ENCODE measurements around the gene SH3TC1. TPM values are rescaled to one million over a fixed set of nuclear protein-coding genes. Genes with fewer than 3 reads are reported as not detected.
A peak's percentile ranks its signal among the peaks of the same experiment; 100 is the strongest.

Gene SH3TC1
- total RNA-seq, 6 donors from 2014 or later, result 34.1 to 193 (median 81.4) TPM

- peak overlapping the region in 1 of 4 donors; percentile 2 for H3K27ac ChIP-seq
- DNase-seq (no peak), ATAC-seq (ENCODE audit: low FRiP score in 2 of 2) (no peak)
- no peak for TF ChIP-seq POLR2A (IDR thresholded peaks at IDR 0.05)
- TF ChIP-seq POLR2AphosphoS5 (IDR thresholded peaks at IDR 0.05), result no peak
- TF ChIP-seq EP300 (IDR thresholded peaks at IDR 0.05), result no peak
- TF ChIP-seq CTCF (IDR thresholded peaks at IDR 0.05), result no peak
- H3K36me3 ChIP-seq, result no peaks in the 10 kb centered on the region
- H3K4me1 ChIP-seq, result peaks cover 50 to 65% (median 63%) of the 10 kb centered on the region in 4 donors
- WGBS, 2 donors, result 71 to 78% methylated on average over 18 to 19 of the region's 19 CpGs
- H3K27me3 ChIP-seq, result no peaks in the 10 kb centered on the region
- no peak overlapping the region for H3K4me3 ChIP-seq
- H3K9me3 ChIP-seq, result no peaks in the 10 kb centered on the region
Measured at GRCh38 chr4:8194306-8195242, 4.5 kb upstream of the SH3TC1 start.

- H3K9me3 ChIP-seq, result no peaks in the 10 kb centered on the region
- no peaks in the 10 kb centered on the region for H3K27me3 ChIP-seq
- peaks cover 50 to 65% (median 63%) of the 10 kb centered on the region in 4 donors for H3K4me1 ChIP-seq
- ATAC-seq (ENCODE audit: low FRiP score in 2 of 2) (no peak), DNase-seq (no peak)
- no peaks in the 10 kb centered on the region for H3K36me3 ChIP-seq
- no peak for TF ChIP-seq CTCF (IDR thresholded peaks at IDR 0.05)
- no peak for TF ChIP-seq POLR2A (IDR thresholded peaks at IDR 0.05)
- TF ChIP-seq POLR2AphosphoS5 (IDR thresholded peaks at IDR 0.05), result no peak
- TF ChIP-seq EP300 (IDR thresholded peaks at IDR 0.05), result no peak
- 43 to 77% methylated on average over 4 to 6 of the region's 7 CpGs for WGBS, 2 donors
- H3K27ac ChIP-seq, result no peak overlapping the region
- no peak overlapping the region for H3K4me3 ChIP-seq
Measured at GRCh38 chr4:8195431-8195830, 3.7 kb upstream of the SH3TC1 start.

- H3K36me3 ChIP-seq, result no peaks in the 10 kb centered on the region
- TF ChIP-seq EP300 (IDR thresholded peaks at IDR 0.05), result no peak
- TF ChIP-seq CTCF (IDR thresholded peaks at IDR 0.05), result no peak
- TF ChIP-seq POLR2A (IDR thresholded peaks at IDR 0.05), result no peak
- no peak for TF ChIP-seq POLR2AphosphoS5 (IDR thresholded peaks at IDR 0.05)
- no peak for ATAC-seq (ENCODE audit: low FRiP score in 2 of 2)
- no peak overlapping the region for H3K27ac ChIP-seq
- WGBS, 2 donors, result 79 to 85% methylated on average over 18 to 19 of the region's 20 CpGs
- H3K4me3 ChIP-seq, result no peak overlapping the region
- H3K27me3 ChIP-seq, result no peaks in the 10 kb centered on the region
- DNase-seq, result peak in 1 of 2 donors; percentile 62
- H3K4me1 ChIP-seq, result peaks cover 50 to 65% (median 62%) of the 10 kb centered on the region in 4 donors
- H3K9me3 ChIP-seq, result no peaks in the 10 kb centered on the region
Measured at GRCh38 chr4:8195841-8196458, 3.1 kb upstream of the SH3TC1 start.

GRCh38 chr4:8197521-8197920, 1.6 kb upstream of the SH3TC1 start:
- 88 to 96% methylated on average over 9 to 12 of the region's 13 CpGs for WGBS, 2 donors
- Histone ChIP-seq H3K4me1 (peaks cover 48 to 68% (median 61%) of the 10 kb centered on the region in 4 donors), H3K27me3 (no peaks in the 10 kb centered on the region), H3K27ac (no peak overlapping the region), H3K9me3 (no peaks in the 10 kb centered on the region), H3K36me3 (no peaks in the 10 kb centered on the region), H3K4me3 (no peak overlapping the region)
- DNase-seq (peak in 1 of 2 donors; percentile 75), ATAC-seq (ENCODE audit: low FRiP score in 2 of 2) (no peak)
- no peak for TF ChIP-seq POLR2A (IDR thresholded peaks at IDR 0.05)
- TF ChIP-seq CTCF (IDR thresholded peaks at IDR 0.05), result no peak
- no peak for TF ChIP-seq POLR2AphosphoS5 (IDR thresholded peaks at IDR 0.05)
- TF ChIP-seq EP300 (IDR thresholded peaks at IDR 0.05), result no peak
